HEK293 (cell line): ENCODE measurements around the gene MYADML2.

Experiments
- EGR2 ChIP-seq: fragments of 450-650 bp; formaldehyde crosslinking; IDR thresholded peaks from 2 replicates; pipeline ENCODE4 v1.5.1; 2016; ENCODE audit warnings: low read depth, missing biosample characterization, missing genetic modification characterization
- GLIS2 ChIP-seq: fragments of 450-650 bp; formaldehyde crosslinking; IDR thresholded peaks from 2 replicates; pipeline ENCODE4 v1.5.1; 2016; ENCODE audit warnings: missing biosample characterization, missing genetic modification characterization
- MEIS1 ChIP-seq: sonication (generic); formaldehyde crosslinking; IDR thresholded peaks from 2 replicates; pipeline ENCODE4 v1.8.1; 2022; ENCODE audit warnings: missing genetic modification reagents, mild to moderate bottlenecking, borderline replicate concordance
- MYNN ChIP-seq: fragments of 450-650 bp; formaldehyde crosslinking; IDR thresholded peaks from 2 replicates; pipeline ENCODE4 v1.5.1; 2016; ENCODE audit warnings: missing biosample characterization, missing genetic modification characterization, borderline replicate concordance
- SCRT1 ChIP-seq: fragments of 450-650 bp; formaldehyde crosslinking; IDR thresholded peaks from 2 replicates; pipeline ENCODE4 v1.5.1; 2016; ENCODE audit warnings: missing biosample characterization, missing genetic modification characterization, borderline replicate concordance
- SETDB1 ChIP-seq: IDR thresholded peaks from one replicate; pipeline ENCODE4 v1.6.1; 2017; ENCODE audit warnings: mild to moderate bottlenecking, low read length, moderate library complexity, mixed read lengths; ENCODE audit not compliant: insufficient read length
- YY1 ChIP-seq: fragments of 450-650 bp; formaldehyde crosslinking; IDR thresholded peaks from 2 replicates; pipeline ENCODE4 v1.5.1; 2018; ENCODE audit warnings: missing biosample characterization, missing genetic modification characterization
- ZFHX2 ChIP-seq: fragments of 450-650 bp; formaldehyde crosslinking; conservative IDR thresholded peaks from 2 replicates; pipeline ENCODE4 v1.5.1; 2016; ENCODE audit warnings: missing biosample characterization, missing genetic modification characterization
- ZNF302 ChIP-seq: fragments of 450-650 bp; formaldehyde crosslinking; IDR thresholded peaks from 2 replicates; pipeline ENCODE4 v1.5.1; 2016; ENCODE audit warnings: missing biosample characterization, missing genetic modification characterization, low read depth
- ZNF37A ChIP-seq: fragments of 450-650 bp; IDR thresholded peaks from 2 replicates; pipeline ENCODE4 v1.5.1; 2018; ENCODE audit warnings: missing biosample characterization, missing genetic modification characterization
- ZNF529 ChIP-seq: fragments of 450-650 bp; formaldehyde crosslinking; IDR thresholded peaks from 2 replicates; pipeline ENCODE4 v1.5.1; 2017; ENCODE audit warnings: missing genetic modification characterization, missing biosample characterization; ENCODE audit not compliant: insufficient replicate concordance
- ZNF555 ChIP-seq: fragments of 450-650 bp; formaldehyde crosslinking; conservative IDR thresholded peaks from 2 replicates; pipeline ENCODE4 v1.5.1; 2017; ENCODE audit warnings: missing biosample characterization, mild to moderate bottlenecking, missing genetic modification characterization, inconsistent platforms
- ZNF558 ChIP-seq: fragments of 450-650 bp; formaldehyde crosslinking; IDR thresholded peaks from 2 replicates; pipeline ENCODE4 v1.5.1; 2016; ENCODE audit warnings: missing biosample characterization, missing genetic modification characterization
- ZNF610 ChIP-seq: fragments of 450-650 bp; formaldehyde crosslinking; IDR thresholded peaks from 2 replicates; pipeline ENCODE4 v1.5.1; 2016; ENCODE audit warnings: missing biosample characterization, missing genetic modification characterization, borderline replicate concordance
- TF ChIP-seq, protein P1 (sequence below): fragments of 450-650 bp; formaldehyde crosslinking; IDR thresholded peaks from 2 replicates; pipeline ENCODE4 v1.5.1; 2016; ENCODE audit warnings: missing biosample characterization, missing genetic modification characterization
- TF ChIP-seq, protein P2 (sequence below): fragments of 450-650 bp; formaldehyde crosslinking; IDR thresholded peaks from 2 replicates; pipeline ENCODE4 v1.5.1; 2017; ENCODE audit warnings: missing biosample characterization, missing genetic modification characterization
- TF ChIP-seq, protein P3 (sequence below): fragments of 450-650 bp; formaldehyde crosslinking; IDR thresholded peaks from 2 replicates; pipeline ENCODE4 v1.5.1; 2016; ENCODE audit warnings: missing biosample characterization, missing genetic modification characterization
- TF ChIP-seq, protein P4 (sequence below): fragments of 450-650 bp; formaldehyde crosslinking; IDR thresholded peaks from 2 replicates; pipeline ENCODE4 v1.5.1; 2016; ENCODE audit warnings: missing biosample characterization, missing genetic modification characterization

Gene MYADML2

DNA sequence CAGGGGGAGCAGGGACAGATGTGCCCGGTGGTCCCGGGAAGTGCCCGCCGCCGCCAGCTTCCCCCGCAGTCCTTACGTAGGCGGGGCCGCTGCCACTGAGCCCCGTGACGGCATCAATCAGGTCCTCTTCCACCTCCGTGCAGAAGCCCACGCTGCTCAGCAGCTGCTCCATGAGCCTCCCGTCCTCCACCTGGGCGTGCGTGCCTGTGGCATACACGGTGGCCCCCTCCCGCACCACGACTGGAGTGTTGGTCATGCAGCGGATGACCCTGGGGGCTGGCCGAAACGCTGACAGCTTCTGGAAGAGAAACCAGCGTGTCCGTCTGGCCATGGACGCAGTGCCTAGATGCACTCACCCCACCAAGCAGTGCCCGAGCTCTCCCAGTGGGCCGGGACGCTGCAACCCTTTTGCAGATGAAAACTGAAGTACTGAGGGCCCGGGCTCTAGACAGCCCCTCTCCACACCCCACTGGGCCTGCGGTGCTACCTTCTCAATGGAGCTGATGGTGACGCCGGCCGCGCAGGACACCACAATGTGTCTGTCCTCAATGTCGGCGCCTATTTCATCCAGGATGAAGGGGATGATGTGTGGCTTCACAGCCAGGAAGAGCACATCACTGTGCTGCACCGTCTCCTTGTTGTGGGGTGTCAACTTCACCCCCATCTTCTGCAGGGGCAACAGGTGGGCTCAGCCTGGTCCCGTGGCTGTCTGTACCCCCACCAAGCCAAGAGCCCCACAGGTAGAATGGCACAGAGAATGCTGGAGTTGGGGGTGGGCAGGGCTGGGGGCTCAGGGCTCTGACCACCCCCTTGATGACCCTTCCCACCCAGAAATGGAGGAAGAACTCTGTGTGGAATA is 12.0 kb downstream of the MYADML2 start (continued):
- TF ChIP-seq, protein P1, sequence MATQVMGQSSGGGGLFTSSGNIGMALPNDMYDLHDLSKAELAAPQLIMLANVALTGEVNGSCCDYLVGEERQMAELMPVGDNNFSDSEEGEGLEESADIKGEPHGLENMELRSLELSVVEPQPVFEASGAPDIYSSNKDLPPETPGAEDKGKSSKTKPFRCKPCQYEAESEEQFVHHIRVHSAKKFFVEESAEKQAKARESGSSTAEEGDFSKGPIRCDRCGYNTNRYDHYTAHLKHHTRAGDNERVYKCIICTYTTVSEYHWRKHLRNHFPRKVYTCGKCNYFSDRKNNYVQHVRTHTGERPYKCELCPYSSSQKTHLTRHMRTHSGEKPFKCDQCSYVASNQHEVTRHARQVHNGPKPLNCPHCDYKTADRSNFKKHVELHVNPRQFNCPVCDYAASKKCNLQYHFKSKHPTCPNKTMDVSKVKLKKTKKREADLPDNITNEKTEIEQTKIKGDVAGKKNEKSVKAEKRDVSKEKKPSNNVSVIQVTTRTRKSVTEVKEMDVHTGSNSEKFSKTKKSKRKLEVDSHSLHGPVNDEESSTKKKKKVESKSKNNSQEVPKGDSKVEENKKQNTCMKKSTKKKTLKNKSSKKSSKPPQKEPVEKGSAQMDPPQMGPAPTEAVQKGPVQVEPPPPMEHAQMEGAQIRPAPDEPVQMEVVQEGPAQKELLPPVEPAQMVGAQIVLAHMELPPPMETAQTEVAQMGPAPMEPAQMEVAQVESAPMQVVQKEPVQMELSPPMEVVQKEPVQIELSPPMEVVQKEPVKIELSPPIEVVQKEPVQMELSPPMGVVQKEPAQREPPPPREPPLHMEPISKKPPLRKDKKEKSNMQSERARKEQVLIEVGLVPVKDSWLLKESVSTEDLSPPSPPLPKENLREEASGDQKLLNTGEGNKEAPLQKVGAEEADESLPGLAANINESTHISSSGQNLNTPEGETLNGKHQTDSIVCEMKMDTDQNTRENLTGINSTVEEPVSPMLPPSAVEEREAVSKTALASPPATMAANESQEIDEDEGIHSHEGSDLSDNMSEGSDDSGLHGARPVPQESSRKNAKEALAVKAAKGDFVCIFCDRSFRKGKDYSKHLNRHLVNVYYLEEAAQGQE (tag by site-specific recombination): no peak
- TF ChIP-seq MYNN (tag by site-specific recombination) (no peak), GLIS2 (tag by site-specific recombination) (no peak), SCRT1 (tag by site-specific recombination) (peak; percentile 80), SETDB1 (no peak), ZNF558 (no peak), EGR2 (tag by site-specific recombination) (peak; percentile 79), ZNF555 (tag by site-specific recombination) (no peak), YY1 (tag by site-specific recombination) (no peak), ZNF37A (tag by site-specific recombination) (no peak), ZNF529 (no peak), ZFHX2 (peak; percentile 76), ZNF302 (tag by site-specific recombination) (no peak), ZNF610 (tag by site-specific recombination) (no peak), MEIS1 (CRISPR knock-in tag) (no peak)
- TF ChIP-seq, protein P2, sequence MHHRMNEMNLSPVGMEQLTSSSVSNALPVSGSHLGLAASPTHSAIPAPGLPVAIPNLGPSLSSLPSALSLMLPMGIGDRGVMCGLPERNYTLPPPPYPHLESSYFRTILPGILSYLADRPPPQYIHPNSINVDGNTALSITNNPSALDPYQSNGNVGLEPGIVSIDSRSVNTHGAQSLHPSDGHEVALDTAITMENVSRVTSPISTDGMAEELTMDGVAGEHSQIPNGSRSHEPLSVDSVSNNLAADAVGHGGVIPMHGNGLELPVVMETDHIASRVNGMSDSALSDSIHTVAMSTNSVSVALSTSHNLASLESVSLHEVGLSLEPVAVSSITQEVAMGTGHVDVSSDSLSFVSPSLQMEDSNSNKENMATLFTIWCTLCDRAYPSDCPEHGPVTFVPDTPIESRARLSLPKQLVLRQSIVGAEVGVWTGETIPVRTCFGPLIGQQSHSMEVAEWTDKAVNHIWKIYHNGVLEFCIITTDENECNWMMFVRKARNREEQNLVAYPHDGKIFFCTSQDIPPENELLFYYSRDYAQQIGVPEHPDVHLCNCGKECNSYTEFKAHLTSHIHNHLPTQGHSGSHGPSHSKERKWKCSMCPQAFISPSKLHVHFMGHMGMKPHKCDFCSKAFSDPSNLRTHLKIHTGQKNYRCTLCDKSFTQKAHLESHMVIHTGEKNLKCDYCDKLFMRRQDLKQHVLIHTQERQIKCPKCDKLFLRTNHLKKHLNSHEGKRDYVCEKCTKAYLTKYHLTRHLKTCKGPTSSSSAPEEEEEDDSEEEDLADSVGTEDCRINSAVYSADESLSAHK (tag by site-specific recombination): no peak
- TF ChIP-seq, protein P3, sequence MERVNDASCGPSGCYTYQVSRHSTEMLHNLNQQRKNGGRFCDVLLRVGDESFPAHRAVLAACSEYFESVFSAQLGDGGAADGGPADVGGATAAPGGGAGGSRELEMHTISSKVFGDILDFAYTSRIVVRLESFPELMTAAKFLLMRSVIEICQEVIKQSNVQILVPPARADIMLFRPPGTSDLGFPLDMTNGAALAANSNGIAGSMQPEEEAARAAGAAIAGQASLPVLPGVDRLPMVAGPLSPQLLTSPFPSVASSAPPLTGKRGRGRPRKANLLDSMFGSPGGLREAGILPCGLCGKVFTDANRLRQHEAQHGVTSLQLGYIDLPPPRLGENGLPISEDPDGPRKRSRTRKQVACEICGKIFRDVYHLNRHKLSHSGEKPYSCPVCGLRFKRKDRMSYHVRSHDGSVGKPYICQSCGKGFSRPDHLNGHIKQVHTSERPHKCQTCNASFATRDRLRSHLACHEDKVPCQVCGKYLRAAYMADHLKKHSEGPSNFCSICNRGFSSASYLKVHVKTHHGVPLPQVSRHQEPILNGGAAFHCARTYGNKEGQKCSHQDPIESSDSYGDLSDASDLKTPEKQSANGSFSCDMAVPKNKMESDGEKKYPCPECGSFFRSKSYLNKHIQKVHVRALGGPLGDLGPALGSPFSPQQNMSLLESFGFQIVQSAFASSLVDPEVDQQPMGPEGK (tag by site-specific recombination): 0 out of 2 replicates have a peak, but pooled peaks have one; percentile 31
- TF ChIP-seq, protein P4, sequence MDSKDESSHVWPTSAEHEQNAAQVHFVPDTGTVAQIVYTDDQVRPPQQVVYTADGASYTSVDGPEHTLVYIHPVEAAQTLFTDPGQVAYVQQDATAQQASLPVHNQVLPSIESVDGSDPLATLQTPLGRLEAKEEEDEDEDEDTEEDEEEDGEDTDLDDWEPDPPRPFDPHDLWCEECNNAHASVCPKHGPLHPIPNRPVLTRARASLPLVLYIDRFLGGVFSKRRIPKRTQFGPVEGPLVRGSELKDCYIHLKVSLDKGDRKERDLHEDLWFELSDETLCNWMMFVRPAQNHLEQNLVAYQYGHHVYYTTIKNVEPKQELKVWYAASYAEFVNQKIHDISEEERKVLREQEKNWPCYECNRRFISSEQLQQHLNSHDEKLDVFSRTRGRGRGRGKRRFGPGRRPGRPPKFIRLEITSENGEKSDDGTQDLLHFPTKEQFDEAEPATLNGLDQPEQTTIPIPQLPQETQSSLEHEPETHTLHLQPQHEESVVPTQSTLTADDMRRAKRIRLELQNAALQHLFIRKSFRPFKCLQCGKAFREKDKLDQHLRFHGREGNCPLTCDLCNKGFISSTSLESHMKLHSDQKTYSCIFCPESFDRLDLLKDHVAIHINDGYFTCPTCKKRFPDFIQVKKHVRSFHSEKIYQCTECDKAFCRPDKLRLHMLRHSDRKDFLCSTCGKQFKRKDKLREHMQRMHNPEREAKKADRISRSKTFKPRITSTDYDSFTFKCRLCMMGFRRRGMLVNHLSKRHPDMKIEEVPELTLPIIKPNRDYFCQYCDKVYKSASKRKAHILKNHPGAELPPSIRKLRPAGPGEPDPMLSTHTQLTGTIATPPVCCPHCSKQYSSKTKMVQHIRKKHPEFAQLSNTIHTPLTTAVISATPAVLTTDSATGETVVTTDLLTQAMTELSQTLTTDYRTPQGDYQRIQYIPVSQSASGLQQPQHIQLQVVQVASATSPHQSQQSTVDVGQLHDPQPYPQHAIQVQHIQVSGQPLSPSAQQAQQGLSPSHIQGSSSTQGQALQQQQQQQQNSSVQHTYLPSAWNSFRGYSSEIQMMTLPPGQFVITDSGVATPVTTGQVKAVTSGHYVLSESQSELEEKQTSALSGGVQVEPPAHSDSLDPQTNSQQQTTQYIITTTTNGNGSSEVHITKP: no peak
